ENCODE data around the gene SIGLEC5.

The SIGLEC5 gene

DNA sequence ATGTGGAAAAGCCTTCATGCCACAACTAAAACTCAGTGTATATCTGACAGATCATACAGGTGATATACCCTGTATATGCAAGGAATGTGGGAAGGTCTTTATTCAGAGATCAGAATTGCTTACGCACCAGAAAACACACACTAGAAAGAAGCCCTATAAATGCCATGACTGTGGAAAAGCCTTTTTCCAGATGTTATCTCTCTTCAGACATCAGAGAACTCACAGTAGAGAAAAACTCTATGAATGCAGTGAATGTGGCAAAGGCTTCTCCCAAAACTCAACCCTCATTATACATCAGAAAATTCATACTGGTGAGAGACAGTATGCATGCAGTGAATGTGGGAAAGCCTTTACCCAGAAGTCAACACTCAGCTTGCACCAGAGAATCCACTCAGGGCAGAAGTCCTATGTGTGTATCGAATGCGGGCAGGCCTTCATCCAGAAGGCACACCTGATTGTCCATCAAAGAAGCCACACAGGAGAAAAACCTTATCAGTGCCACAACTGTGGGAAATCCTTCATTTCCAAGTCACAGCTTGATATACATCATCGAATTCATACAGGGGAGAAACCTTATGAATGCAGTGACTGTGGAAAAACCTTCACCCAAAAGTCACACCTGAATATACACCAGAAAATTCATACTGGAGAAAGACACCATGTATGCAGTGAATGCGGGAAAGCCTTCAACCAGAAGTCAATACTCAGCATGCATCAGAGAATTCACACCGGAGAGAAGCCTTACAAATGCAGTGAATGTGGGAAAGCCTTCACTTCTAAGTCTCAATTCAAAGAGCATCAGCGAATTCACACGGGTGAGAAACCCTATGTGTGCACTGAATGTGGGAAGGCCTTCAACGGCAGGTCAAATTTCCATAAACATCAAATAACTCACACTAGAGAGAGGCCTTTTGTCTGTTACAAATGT lies 42.7 kb downstream of the SIGLEC5 start:
- DNase-seq, result no peak

DNA sequence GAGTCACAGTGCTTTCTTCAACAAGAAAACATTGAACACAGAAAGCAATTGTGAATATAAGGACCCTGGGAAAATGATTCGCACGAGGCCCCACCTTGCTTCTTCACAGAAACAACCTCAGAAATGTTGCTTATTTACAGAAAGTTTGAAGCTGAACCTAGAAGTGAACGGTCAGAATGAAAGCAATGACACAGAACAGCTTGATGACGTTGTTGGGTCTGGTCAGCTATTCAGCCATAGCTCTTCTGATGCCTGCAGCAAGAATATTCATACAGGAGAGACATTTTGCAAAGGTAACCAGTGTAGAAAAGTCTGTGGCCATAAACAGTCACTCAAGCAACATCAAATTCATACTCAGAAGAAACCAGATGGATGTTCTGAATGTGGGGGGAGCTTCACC lies 43.4 kb downstream of the SIGLEC5 start:
- DNase-seq, result no peak

DNA sequence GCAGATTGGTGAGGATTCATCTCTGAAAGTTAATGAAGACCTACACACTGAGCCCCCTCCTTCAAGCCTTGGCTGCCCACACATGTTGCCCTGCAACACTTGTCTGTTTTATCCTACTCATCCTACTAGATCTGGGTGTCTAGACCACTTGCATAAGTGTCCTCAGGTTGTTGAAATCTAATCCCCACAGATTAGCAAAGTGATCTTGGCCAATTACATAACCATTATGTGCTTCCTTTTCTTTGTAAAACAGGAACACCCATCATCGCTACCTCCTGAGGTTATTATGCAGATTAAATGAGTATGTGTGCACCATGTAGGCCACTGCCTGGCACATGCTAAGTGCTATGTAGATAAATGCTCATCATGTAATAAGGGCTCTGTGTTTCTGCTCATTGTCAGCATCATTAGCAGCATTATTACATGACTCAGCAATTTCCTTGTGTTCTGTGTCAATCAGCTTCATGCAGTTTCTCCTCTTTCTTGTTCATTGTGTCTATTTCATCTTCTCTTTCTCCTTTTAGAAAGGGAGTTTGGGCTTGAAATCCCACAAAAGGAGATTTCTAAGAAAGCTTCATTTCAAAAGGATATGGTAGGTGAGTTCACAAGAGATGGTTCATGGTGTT lies 44.0 kb downstream of the SIGLEC5 start:
- no peak for DNase-seq

DNA sequence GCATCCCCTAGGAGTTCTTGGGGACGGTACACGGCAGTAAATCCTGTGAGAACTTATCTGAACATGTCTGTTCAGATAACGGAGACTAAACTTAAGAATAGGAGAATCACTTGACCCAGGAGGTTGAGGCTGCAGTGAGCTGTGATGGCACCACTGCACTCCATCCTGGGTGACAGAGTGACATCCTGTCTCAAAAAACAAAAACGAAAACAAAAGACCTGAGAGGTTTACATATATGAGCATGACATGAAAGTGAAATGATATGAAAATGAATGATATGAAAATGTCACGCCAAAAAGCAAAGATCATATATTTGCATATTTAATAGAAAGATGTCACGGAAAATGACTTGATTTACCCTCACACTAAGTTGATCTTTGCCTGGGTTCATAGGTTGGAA lies 53.4 kb downstream of the SIGLEC5 start:
- peak; percentile 51 for DNase-seq

DNA sequence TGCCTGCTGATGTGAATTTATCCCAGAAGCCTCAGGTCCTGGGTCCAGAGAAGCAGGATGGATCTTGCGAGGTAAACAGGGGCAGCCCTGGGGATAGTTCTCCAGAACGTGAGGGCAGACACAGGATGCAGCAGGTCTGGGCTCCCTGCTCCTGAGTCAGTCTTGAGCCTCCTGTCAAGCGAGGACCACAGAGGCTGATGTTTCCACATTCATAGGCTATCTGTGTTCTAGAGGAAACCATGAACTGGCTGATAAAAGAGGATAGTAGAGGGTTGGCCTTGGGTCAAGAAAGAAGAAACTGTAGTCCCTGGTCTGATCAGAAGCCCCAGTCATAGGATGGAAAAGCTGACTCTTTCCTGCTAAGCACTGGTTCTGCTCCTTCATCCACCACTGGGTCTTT lies 56.9 kb downstream of the SIGLEC5 start:
- no peak for DNase-seq

DNA sequence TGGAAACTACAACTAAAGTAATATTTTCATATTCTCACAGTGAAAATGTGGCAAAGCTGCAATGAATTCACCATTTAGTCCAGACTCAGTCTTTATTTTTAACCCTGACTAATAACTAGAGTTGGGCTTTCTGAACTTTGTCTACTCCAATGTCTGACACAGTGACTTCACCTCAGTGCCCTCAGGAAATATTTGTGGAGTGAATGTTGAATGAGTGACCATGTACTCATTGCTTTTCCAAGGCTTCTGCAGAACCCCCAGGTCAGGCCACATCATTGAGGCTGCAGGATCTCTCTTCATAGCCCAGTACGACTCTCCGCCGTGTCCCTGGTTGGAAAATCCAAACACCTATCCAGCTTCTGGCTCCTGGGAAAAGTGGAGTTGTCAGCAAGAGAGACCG lies 57.3 kb downstream of the SIGLEC5 start:
- no peak for DNase-seq

DNA sequence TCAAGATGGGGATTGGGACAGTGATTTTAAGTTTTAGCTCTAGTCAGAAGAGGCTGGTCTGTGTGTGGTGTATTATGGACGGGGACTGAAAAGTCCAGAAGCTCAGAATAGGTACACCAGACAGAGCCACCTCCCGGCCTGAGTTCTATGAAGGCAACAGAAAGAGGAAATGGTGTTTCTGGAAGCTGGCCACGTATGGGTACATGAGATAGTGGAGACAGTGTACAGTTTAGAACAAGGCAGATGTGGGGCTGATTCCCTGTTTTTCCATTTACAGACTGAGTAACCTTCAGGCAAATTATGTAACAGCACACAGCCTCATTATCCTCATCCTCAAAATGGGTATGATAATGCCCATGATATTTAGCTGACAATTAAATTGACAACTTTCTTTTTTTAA lies 57.8 kb downstream of the SIGLEC5 start:
- no peak for DNase-seq

DNA sequence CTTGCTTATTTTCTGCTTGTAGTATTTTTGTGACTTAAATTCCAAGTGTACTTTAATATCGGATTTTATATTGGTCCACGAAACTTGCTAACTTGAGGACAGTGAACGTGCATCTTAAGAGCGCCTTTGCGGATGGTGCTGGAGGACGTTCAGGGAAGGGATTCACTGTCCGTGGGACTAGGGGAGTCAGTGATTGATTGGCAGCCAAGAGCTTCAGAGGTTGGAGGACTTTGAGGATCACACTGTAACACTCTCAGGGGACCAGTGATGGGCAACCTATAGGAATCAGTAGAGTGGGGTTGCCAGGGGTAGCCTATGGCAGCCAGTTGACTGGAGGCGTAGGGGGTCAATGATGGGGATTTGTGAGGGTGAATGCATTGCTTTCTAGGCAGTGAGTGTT lies 58.6 kb downstream of the SIGLEC5 start:
- no peak for DNase-seq

DNA sequence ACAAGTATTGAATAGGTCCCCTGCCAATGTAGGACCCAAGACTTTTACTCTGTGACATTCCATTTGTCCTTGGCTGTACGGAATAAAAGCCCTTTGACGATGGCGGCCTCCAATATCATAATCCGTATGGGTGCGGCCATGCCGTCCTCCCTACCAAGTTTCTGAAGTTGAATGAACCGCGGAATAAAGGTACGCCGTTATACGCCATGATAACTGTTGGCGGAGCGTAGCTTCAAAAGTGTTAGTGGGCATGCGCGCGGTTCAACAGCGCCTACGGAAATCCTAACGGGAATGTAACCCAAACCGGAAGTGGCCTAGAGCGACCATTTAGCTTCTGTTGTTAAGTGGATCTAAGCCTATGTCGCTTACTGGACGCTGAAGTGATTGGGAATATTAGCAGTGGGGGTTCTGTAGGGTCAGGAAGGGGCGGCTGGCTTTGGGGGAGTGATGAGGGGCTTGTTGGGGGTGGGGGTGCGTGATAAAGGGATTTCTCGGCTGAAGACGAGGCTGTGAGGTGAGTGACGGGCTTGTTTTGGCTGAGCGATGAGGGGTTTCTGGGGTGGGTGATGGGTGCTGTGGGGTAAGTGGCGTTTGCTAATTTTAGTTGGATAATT lies 59.1 kb downstream of the SIGLEC5 start, which contains the start of gene ZNF175:
Gene ZNF175, plus strand, starts transcription at position 322 of the 614 bp plus-strand sequence. CDS start 2,047 bp downstream, outside the sequence.
- peak; percentile 92 for DNase-seq

DNA sequence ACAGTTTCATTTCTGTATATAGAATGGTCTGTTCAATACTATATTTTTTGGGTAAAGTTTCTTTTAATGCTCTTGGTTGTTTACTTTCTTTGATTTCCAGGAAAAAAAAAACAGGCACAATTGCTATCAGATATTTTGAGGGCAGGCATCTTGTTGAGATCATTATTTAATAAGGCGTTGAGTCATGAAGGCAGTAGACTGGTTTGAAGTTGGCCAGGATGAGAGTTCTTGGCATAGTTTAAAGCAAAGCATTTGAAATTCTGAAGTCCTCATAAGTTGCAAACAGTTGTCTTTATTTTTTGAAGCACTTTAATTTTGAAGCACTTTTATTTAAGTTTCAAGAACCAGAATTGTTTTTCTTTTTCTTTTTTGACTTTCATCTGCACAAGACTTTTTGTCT lies 61.7 kb downstream of the SIGLEC5 start:
- no peak for DNase-seq

DNA sequence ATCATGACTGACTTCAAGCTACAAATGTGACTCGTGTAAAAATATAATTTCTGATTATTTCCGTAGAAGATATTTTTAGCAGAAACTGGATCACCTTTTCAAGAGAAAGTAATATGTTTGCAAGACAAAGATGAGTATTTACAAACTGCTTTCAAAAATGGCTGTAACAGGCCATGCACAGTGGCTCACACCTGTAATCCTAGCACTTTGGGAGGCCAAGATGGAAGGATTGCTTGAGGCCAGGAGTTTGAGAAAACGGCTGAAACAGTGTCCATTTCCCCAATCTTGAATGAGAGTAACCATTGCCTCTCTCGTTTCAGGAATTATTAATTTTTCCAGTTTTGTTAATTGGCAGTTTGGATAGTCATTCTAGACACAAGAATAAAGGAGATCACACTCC lies 62.6 kb downstream of the SIGLEC5 start:
- DNase-seq, result no peak

DNA sequence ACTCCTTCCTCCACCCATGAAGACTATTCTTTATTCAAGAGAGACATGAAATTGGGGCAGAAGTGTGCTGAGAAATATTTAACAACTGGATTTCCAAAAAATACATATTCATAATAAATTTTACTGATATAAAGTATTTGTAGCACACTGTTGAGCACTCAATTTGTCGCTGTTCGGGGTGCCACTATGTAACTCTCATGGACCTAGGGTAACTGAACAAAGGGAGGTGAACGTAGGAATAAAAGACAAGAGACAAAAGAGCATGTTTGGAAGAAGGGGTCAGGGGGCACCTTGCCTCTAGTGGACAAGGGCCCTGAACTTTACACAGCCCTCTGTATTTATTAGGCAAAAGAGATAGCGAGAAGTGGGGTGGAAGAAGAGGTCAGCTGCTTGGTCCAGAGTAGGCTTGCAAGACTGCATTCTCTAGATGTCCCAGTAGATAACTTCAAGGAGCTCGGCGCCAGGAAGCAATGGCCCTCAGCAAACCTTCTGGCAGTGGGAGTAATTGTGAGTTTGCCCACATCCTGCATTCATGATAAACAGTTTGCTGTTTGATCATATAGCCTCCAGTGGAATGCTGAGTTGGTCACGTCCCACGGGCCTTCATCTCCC lies 63.6 kb downstream of the SIGLEC5 start:
- no peak for DNase-seq

DNA sequence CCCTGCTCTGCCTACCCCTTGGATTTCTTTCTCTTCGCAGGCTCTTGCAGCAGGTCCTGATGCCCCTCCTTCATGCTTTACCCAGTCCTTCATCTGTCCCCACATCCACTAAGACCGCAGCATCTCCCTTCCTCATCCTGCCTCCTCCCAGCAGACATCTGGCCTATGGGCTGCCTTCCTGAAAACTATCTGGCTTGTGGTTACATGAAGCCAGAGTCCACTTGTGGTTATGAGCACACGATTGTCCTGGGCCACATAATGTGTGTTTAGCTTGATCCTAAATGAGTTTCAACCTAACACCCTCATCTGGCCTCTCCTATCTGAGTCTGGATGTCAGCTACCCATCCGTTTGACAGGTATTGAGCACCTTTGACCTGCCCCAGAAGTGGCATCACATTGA lies 64.6 kb downstream of the SIGLEC5 start:
- DNase-seq, result no peak

DNA sequence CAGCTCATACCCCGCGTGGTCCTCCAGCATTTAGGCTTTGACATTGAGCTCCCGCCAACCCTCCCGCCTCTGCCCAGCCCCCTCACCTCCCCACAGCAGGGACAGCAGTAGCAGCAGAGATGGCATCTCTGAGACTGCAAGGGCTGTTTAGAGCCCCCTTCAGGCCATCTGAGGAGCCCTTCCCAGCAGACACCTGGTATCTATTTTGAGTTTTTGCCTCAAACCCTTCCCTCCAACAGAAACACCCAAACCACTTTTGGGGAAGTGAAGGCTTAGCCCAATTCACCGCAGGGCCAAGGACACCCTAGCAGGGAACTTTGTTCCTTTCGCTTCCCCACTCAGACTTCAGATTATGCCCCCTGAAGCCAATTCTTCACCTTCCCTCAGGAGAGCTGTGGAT lies 65.4 kb downstream of the SIGLEC5 start:
- DNase-seq, result no peak
